Measurements from ENCODE around the gene GPR152. TPM values are rescaled to one million over a fixed set of nuclear protein-coding genes. Genes with fewer than 3 reads are reported as not detected.

Gene GPR152
- total RNA-seq, 1 experiment from 2014 or later = not detected

DNA sequence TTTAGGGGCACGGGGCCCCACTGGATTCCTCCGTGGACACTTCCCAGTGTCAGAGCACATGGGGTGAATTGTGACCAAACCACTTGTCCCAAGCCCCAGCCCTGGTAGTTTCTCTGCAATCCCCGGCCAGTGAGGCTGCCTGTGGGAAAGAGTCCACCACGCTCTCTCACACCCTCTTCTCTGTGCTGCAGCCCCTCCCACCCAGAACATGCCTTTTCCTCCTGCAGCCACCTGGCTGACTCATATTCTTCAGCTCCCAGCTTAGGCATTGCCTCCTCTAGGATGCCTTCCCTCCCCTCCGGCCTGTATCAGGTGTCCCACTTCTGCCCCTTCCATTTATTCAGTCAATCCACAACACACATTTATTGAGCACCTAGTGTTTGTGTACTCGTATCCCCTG, 29.6 kb downstream of the GPR152 start:
- Histone ChIP-seq H3K14ac (ENCODE audit: insufficient read depth, low read length) (no peak overlapping the region; the same call in 1 of the 2 replicates), H2BK20ac (ENCODE audit: low read depth, low read length, poor library complexity, severe bottlenecking) (no peak overlapping the region), H3K56ac (ENCODE audit: insufficient read length, low read depth, low read length) (no peak overlapping the region), H3K23ac (ENCODE audit: insufficient read length, low read depth, low read length) (no peak overlapping the region), H3K27ac (ENCODE audit: insufficient read length, low read depth, low read length) (no peak overlapping the region), H3K79me2 (ENCODE audit: insufficient read depth, low read length) (no peaks in the 10 kb centered on the region), H4K5ac (ENCODE audit: insufficient read length, low read depth, low read length) (no peak overlapping the region), H3K4ac (ENCODE audit: low read depth, low read length) (no peak overlapping the region), H3K4me1 (ENCODE audit: insufficient read depth, low read length) (no peaks in the 10 kb centered on the region), H3K9ac (ENCODE audit: extremely low read depth, insufficient read length, low read length) (no peak overlapping the region), H3K18ac (ENCODE audit: insufficient read length, low read depth, low read length) (no peak overlapping the region), H2BK5ac (ENCODE audit: insufficient read length, low read length) (no peak overlapping the region), H3T11ph (ENCODE audit: low read length) (no peak overlapping the region), H2BK120ac (ENCODE audit: low read depth, low read length, poor library complexity, severe bottlenecking) (no peak overlapping the region), H3K23me2 (ENCODE audit: insufficient read length, low read depth, low read length, poor library complexity, severe bottlenecking) (no peaks in the 10 kb centered on the region), H4K91ac (ENCODE audit: insufficient read length, low read depth, low read length) (no peak overlapping the region), H3K9me3 (ENCODE audit: control insufficient read depth, low read depth, low read length) (no peaks in the 10 kb centered on the region), H4K20me1 (ENCODE audit: control insufficient read depth, insufficient read depth, insufficient read length) (no peaks in the 10 kb centered on the region), H4K8ac (replicated peaks; ENCODE audit: insufficient read length, low read depth, low read length) (no peak overlapping the region), H2AK5ac (ENCODE audit: insufficient read length, low read length) (no peak overlapping the region), H2BK12ac (ENCODE audit: insufficient read length, low read depth, low read length) (no peak overlapping the region), H3K79me1 (ENCODE audit: insufficient read depth, low read depth, low read length, poor library complexity, severe bottlenecking) (no peaks in the 10 kb centered on the region), H2AFZ (ENCODE audit: low read length) (no peak overlapping the region), H3K4me2 (ENCODE audit: insufficient read depth, insufficient read length, low read length) (no peak overlapping the region), H2BK15ac (ENCODE audit: low read depth, low read length) (no peak overlapping the region), H3K27me3 (ENCODE audit: insufficient read depth, low read length) (no peaks in the 10 kb centered on the region)
- H3K4me3 Mint-ChIP-seq = peak overlapping the region in 1 of 2 experiments; percentile 56; a peak in 3 of 5 replicates
- no CpG with 5 or more reads among the region's 6 CpGs for WGBS (ENCODE audit: extremely low coverage, insufficient read length, low lambda C conversion rate)
- peak; percentile 57 for DNase-seq
- H3K9me3 Mint-ChIP-seq = no peaks in the 10 kb centered on the region
- H3K36me3 Mint-ChIP-seq (ENCODE audit: insufficient read depth in 1 of 3, low read depth in 3 of 3) = peaks cover 0 to 1% (median 0%) of the 10 kb centered on the region in 3 experiments; a peak in 1 of 7 replicates
- peaks cover 14% of the 10 kb centered on the region for H3K27me3 Mint-ChIP-seq (ENCODE audit: low read depth)
- TF ChIP-seq, protein P1, sequence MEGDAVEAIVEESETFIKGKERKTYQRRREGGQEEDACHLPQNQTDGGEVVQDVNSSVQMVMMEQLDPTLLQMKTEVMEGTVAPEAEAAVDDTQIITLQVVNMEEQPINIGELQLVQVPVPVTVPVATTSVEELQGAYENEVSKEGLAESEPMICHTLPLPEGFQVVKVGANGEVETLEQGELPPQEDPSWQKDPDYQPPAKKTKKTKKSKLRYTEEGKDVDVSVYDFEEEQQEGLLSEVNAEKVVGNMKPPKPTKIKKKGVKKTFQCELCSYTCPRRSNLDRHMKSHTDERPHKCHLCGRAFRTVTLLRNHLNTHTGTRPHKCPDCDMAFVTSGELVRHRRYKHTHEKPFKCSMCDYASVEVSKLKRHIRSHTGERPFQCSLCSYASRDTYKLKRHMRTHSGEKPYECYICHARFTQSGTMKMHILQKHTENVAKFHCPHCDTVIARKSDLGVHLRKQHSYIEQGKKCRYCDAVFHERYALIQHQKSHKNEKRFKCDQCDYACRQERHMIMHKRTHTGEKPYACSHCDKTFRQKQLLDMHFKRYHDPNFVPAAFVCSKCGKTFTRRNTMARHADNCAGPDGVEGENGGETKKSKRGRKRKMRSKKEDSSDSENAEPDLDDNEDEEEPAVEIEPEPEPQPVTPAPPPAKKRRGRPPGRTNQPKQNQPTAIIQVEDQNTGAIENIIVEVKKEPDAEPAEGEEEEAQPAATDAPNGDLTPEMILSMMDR (conservative IDR thresholded peaks at IDR 0.05) = no peak
- H3K27ac Mint-ChIP-seq = peak overlapping the region in 1 of 3 experiments; percentile 29; a peak in 2 of 7 replicates
- H3K4me1 Mint-ChIP-seq = peaks cover 18 to 22% of the 10 kb centered on the region in 2 experiments
